ENCODE measurements around the gene MAN1C1. TPM values are rescaled to one million over a fixed set of nuclear protein-coding genes. Genes with fewer than 3 reads are reported as not detected.

Gene MAN1C1
- 2.5 and 3.1 TPM in 2 replicates for total RNA-seq

GRCh38 chr1:25616095-25616986, at the start of gene MAN1C1:
Gene MAN1C1, plus strand, starts transcription at chr1:25616791. Its CDS starts 1,007 bp downstream, at chr1:25617798.
- peak; percentile 84 for DNase-seq

DNA sequence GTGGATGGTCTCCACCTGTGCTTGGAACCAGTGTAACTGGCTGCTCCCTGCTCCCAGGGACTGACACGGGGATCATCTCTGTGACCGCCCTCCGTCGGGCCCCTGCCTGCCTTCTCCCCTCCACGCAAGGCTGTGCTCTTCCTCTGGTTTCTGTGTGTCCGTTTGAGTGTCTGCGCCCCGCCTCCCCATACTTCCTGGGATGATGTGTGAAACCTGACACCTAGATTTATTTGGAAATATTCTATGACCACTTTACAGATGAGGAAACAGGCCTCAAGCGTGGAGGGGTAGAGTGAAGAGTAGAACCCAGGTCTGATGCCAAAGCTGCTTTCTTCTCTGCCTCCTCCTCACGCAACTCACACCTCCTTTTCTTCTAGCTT, 48.9 kb upstream of the MAN1C1 start:
- DNase-seq = no peak

- no peak for DNase-seq
Observed at GRCh38 chr1:25568090-25568833, 48.3 kb upstream of the MAN1C1 start.

GRCh38 chr1:25568834-25569596, 47.6 kb upstream of the MAN1C1 start:
- peak; percentile 52 for DNase-seq

DNA sequence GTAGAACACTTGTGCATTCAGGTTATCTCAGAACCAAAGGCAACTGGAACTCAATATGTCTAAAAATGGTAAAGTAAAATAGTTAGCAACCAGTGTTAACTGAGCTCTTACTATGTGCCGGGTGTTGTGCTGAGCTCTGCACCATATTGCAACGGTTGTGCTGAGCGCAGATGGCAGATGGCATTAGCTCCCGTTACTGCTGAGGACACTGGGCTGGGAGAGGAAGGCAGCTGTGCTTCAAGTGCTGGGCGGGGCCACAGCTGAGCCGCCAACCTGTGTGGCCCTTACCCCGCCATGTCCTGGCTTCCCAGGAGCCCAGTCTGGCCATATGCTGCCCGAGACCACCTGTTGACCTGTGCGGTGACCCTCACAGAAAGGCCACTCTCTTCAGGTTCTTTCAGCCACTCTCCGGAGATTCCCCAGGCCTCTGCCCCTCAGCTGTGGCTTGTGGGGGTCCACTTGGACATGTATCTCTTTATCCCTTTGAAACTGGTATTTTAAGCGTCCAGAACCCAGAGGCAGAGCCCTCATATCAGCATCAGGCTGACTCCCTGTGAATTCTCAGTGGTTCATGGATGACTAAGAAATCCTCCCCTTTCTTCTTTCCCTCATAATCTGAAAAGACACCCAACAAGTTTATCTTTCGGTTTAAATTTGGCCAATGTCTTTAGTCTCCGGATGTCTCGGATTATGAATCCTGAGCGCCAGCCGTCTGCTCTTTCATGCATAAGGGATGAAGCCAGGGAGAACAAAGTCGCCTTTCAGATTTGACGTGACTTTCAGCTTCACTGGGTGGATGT, 46.8 kb upstream of the MAN1C1 start:
- no peak for DNase-seq

DNA sequence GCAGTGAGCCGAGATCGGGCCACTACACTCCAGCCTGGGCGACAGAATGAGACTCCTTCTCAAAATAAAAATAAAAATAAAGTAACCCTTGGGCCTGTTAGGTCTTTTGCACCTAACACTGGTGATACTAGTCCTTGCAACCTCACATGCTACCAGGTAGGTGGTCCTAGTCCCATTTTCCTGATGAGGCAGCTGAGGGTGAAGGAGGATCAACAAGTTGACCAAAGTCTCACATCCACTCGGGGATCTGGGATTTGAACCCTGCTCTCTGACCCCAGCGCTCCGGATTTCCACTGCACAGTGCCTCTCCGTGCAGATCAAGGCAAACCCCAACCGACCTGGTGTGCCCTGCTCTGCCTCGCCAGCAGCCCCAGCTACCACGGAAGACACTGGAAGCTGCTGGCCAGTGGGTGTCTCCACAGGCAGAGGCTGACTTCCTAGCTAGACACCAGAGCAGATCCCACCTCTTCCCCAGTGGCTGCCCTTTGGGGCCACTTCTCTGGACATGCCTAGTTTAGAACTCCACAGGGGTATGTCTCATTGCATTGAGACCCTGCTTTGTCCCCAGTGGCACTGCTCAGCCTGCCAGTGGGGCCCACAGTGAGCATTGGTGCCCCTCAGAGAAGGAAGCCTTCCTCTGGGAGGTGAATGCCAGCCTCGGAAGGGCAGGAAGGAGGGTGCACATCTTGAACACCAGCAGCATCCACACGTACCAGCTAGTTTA, 45.6 kb upstream of the MAN1C1 start:
- DNase-seq = no peak

DNA sequence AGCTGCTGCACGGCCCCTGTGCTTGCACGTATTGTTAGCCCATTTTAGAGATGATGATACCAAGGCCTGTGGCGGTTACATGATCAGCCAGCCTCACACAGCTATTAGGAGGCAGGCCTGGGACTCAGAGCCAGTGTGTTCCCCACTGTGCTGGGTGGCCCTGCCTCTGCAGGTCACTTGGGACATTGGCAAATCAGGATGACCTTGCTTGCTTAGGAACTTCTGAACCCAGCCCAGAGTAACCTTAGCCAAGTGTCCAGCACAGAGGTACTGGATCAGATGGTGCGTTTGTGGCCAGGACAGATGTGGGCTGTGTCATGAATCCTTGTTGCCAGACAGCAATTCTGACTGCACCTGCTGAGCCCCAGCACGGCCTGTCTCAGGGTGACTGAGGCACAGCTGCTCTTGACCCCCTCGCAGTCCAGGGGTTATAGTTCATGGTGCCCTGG, 45.0 kb upstream of the MAN1C1 start:
- no peak for DNase-seq

GRCh38 chr1:25572107-25572506, 44.5 kb upstream of the MAN1C1 start:
- no peak for DNase-seq

DNA sequence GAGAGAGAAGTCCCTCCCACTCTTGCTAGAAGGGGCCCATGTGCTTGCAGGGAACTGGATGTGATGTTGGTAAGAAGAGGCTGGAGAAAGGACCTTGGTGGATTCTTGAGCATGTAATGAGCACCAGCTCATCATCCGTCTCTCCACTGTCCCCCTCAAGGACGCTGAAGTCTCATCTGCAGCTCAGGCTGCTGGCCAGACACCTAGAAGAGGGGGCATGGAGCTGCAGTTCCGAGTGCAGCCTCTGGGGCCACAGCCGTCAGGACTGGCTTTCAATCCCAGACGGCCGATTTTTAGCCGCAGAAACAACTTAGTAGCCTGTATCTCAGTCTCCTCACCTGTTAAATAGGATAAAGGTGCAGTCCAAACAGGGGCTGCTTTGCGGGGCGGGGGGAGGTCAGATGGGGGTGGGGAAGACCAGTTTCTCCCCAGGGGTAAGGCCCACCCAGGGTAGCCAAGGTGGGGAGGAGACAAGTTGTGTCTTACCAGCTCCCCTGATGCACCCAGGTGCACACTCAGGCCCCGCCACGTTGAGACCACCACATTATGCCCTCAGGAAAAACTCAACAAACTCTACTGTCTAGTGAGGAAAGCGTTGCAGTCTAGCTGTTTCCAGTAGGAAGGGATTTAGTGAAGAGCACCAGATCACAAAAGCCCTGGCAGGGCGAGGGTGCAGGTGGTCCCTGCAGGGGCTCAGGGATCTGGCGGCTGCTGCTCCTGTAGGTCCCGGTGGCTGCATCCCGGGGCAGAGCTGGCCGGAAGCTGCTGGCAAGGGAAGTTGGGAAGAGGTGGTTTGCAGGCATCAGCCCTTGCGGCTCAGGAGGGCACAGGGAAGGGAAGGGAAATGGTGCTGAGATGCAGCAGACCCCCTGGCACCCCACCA, 43.6 kb upstream of the MAN1C1 start:
- peak; percentile 75 for DNase-seq

- DNase-seq = no peak
Observed at GRCh38 chr1:25573591-25573930, 43.0 kb upstream of the MAN1C1 start.

DNA sequence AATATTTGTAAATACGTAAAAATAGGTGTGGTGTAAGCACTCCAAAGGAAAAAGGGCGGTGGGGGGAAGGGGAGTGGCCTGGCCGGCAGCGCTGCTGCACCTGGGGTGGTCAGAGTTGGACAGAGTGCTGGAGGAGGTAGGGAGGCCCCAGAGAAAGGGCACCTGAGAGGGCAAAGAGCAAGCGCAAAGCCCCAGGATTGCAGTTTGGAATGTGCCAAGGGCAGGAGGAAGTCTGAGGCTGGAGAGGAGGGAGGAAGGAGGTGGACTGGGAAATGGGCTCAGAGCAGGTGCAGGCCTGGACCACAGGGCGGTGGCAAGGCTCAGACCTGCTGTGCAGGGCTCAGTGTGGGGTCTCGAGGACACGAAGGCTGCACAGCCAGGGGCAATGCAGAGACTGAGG, 42.6 kb upstream of the MAN1C1 start:
- DNase-seq = no peak

DNA sequence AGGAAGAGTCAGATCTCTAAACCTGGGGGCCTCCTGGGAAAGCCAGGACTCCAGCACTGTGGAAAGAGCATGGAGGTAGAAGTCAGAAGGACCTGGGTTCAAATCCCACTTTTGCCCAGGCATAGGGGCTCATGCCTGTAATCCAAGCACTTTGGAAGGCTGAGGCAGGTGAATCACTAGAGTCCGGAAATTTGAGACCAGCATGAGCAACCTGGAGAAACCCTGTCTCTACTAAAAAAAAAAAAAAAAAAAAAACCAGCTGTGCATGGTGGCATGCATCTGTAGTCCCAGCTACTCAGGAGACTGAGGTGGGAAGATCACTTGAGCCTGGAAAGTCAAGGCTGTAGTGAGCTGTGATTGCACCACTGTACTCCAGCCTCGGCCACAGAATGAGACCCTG, 41.4 kb upstream of the MAN1C1 start:
- no peak for DNase-seq

GRCh38 chr1:25576459-25577133, 40.0 kb upstream of the MAN1C1 start:
- no peak for DNase-seq

DNA sequence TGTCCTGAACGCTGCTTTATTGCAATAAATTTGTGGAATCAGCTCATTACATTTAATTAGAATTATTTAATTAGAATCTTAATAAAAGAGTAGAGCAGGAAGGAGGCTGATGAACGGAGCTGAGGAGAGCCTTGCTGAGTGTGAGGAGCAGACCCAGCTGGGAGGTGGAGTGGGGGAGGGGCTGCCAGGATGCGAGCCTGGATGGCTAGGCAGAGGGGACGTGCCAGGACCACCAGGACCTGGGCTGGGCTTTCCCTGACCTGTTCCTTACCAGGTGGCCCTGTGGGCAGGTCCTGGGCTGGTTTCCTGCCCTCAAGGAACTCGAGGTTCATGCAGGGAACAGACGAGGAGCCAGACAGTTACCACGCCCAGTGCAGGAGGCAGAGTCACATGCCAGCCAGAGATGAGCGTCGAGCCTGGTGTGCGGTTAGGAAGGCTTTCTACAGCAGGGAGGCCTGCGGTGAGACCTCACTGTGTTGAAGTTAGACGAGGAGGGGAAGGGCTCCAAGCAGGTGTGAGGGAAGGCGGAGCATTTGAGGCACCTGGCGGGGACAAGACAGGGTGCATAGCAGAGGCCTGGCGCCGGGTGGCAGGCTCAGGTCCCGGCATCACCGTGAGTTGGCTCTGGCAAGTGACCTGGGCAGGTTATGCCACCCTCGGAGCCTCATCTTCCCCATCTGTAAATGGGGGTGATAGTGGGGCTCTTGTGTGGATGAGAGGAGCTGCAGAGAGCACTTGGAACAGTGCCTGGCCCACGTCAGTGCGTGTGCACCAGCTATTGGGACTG, 39.3 kb upstream of the MAN1C1 start:
- DNase-seq = no peak

GRCh38 chr1:25579292-25580252, 37.0 kb upstream of the MAN1C1 start:
- DNase-seq = no peak

GRCh38 chr1:25580927-25581326, 35.7 kb upstream of the MAN1C1 start:
- DNase-seq = no peak

DNA sequence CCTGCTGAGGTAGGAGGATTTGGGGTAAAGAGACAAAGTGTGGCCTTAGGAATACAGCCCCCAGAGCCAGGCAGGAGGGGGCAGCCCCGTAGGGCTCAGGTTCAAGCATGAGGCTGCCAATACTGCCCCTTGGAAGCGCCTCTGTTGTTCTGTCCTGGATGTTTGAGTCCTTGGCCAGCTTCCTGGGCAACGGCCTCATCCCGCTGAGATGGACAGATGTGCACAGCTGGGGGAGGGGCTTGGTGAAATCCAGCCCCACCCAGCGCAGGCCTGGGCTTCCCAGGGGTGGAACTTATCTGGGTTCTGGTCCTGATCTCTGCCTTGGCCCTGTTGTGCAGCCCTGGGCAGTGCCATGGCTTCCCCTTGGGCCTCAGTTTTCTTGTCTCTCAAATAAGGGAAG, 34.8 kb upstream of the MAN1C1 start:
- no peak for DNase-seq
